Fibroblast of skin of scalp (primary cell): ENCODE measurements around the gene BNIP1. TPM values are rescaled to one million over a fixed set of nuclear protein-coding genes. Genes with fewer than 3 reads are reported as not detected.
"Not testable (repeated sequence)": the region's sequence is repeated elsewhere in the genome, so short reads cannot be mapped to it uniquely, and the experiment has no call there.

ENCODE experiments used
- DNase-seq: peaks from one replicate; pipeline ENCODE4 v3.0.0-alpha.2; 2013
- polyA plus RNA-seq, 2 experiments: library from polyadenylated mRNA; unstranded; fragments of 120-200 nt; gene quantifications; one replicate each; pipeline ENCODE4 v1.2.1, GENCODE V29; 2013; ENCODE audit not compliant: insufficient read length in 2 of 2

The BNIP1 gene, protein sequence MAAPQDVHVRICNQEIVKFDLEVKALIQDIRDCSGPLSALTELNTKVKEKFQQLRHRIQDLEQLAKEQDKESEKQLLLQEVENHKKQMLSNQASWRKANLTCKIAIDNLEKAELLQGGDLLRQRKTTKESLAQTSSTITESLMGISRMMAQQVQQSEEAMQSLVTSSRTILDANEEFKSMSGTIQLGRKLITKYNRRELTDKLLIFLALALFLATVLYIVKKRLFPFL
- 13.8 TPM for polyA plus RNA-seq (2013, experiment 1 of 2; ENCODE audit: insufficient read length)
- 12.8 TPM for polyA plus RNA-seq (2013, experiment 2 of 2; ENCODE audit: insufficient read length)

- DNase-seq: peak; percentile 95
These were observed at the start of gene BNIP1 for GRCh38 chr5:173144200-173145176. Gene BNIP1 (plus strand): TSS chr5:173144531. CDS start chr5:173144546, 15 bp downstream.

- no peak for DNase-seq
These were observed 45.5 kb upstream of the BNIP1 start for GRCh38 chr5:173098787-173099186.

- DNase-seq: no peak
These were observed 44.9 kb upstream of the BNIP1 start for GRCh38 chr5:173099461-173099860.

DNA sequence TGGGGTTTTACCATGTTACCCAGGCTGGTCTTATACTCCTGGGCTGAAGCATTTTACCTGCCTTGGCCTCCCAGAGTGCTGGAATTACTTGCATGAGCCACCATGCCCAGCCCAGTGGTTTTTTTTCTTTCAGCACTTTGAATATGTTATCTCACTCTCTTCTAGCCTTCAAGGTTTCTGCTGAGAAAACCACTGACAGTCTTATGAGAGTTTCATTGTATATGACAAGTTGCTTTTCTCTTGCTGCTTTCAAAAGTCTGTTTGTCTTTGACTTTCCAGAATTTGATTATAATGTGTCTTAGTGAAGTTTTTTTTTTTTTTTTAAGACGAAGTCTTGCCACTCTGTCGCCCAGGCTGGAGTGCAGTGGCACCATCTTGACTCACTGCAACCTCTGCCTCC is 43.1 kb upstream of the BNIP1 start:
- DNase-seq: no peak

GRCh38 chr5:173103411-173103810 is 40.9 kb upstream of the BNIP1 start:
- DNase-seq: no peak

- DNase-seq: no peak
These were observed 35.4 kb upstream of the BNIP1 start for GRCh38 chr5:173108914-173109313.

GRCh38 chr5:173114536-173114935 is 29.8 kb upstream of the BNIP1 start:
- DNase-seq: no peak

- no peak for DNase-seq
These were observed 24.6 kb upstream of the BNIP1 start for GRCh38 chr5:173119719-173120118.

- peak; percentile 1 for DNase-seq
These were observed 20.9 kb upstream of the BNIP1 start for GRCh38 chr5:173123416-173123815.

DNA sequence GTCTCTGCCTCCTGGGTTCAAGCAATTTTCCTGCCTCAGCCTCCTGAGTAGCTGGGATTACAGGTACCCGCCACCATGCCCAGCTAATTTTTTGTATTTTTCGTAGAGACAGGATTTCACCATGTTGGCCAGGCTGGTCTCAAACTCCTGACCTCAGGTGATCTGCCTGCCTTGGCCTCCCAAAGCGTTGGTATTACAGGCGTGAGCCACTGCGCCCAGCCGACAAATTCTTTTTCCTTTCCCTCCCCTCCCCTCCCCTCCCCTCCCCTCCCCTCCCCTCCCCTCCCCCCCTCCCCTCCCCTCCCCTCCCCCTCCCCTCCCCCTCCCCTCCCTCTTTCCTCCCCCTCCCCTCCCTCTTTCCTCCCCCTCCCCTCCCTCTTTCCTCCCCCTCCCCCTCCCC is 12.2 kb upstream of the BNIP1 start:
- not testable (repeated sequence) for DNase-seq

GRCh38 chr5:173138707-173139106 is 5.6 kb upstream of the BNIP1 start:
- no peak for DNase-seq

- DNase-seq: no peak
These were observed 4.7 kb upstream of the BNIP1 start for GRCh38 chr5:173139631-173140030.

- DNase-seq: no peak
These were observed 3.6 kb upstream of the BNIP1 start for GRCh38 chr5:173140769-173141168.

DNA sequence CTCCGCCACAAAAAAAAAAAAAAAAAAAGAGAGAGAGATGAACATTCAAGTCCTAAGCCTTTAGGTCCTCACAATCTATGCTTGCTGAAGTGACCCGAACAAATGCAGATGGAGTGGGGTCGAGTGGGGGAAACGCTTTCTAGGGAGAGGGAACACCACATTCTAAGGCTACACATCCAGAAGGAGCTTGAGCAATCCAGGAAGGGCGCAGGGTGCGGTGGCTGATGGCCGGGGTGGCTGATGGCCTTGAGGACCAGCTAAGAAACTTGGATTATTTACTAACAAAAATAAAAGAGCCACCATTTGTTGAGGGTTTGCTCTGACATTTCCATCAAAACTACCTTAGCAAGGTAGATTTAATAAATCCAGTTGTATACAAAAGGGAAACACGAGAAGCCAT is 764 bp upstream of the BNIP1 start:
- no peak for DNase-seq

DNA sequence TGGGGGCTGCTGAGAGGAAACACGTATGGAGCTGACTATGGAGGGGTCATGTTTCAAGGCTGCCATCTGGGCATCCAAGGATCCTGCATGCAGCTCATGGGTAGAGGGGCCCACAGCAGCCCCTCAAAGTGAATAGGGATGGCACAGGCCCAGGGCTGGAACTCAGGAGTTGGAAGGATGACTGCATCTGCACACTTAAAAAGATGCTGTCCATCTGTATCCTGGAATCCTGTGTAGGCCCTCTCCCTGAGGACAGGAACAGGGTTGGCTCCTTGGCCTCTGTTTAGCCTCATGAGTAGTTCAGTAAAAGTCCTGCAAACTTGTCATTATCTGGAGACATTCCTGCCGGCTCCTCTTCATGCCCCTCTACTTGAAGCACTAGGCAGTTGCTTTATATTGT is 4.0 kb downstream of the BNIP1 start:
- DNase-seq: no peak

GRCh38 chr5:173152547-173152946 is 8.2 kb downstream of the BNIP1 start:
- no peak for DNase-seq

DNA sequence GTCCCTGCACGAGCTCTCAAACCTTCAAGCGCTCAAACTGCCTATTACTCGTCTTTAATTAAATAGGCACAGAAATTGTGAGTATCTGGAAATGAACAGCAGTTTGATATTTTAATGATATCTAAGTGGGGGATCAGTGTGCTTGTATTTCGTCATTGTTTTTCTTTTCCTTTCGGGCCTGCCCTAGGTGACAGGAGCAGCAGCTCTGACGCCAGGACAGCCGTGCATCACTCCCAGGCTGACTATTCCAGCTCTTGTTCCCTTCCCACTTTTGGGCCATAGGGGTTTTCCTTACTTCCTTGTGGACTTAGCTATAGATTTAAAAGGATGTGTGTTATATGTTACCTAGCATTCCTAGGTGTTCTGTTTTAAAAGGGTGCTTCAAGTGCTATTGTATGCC is 9.5 kb downstream of the BNIP1 start:
- no peak for DNase-seq

- not testable (repeated sequence) for DNase-seq
These were observed 10.3 kb downstream of the BNIP1 start for GRCh38 chr5:173154619-173155018.

- DNase-seq: no peak
These were observed 11.6 kb downstream of the BNIP1 start for GRCh38 chr5:173155912-173156311.

GRCh38 chr5:173158366-173158765 is 14.0 kb downstream of the BNIP1 start:
- DNase-seq: no peak

DNA sequence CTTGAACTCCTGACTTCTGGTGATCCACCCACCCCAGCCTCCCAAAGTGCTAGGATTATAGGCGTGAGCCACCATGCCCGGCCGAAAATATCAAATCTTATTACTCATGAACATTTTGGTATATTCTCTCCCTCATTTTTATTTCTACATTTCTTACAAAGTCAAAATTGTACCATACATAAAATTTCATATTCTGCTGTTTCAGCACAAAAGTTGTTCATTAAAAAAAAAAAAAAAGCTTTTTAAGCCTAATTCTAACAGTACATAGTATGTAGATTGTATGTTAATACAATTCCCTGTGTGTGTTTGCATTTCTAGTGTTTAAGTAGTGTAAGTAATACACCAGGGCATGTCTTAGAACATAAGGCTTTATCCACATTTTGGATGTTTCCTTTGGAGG is 14.9 kb downstream of the BNIP1 start:
- no peak for DNase-seq

GRCh38 chr5:173161148-173161547 is 16.8 kb downstream of the BNIP1 start:
- no peak for DNase-seq

- peak; percentile 17 for DNase-seq
These were observed 18.9 kb downstream of the BNIP1 start for GRCh38 chr5:173163219-173163618.
